ENCODE data around the gene MATN3. TPM values are rescaled to one million over a fixed set of nuclear protein-coding genes. Genes with fewer than 3 reads are reported as not detected.

The MATN3 gene
- total and polyA plus RNA-seq, 2 experiments from 2014 or later, result 2.3 to 6.8 TPM

- Histone ChIP-seq H3K9me2 (replicated peaks; ENCODE audit: insufficient read depth) (no peaks in the 10 kb centered on the region), H3K4me3 (no peak overlapping the region), H4K20me1 (ENCODE audit: insufficient read depth, poor library complexity, severe bottlenecking) (no peaks in the 10 kb centered on the region), H3K4me2 (no peak overlapping the region), H3K27ac (no peak overlapping the region), H3K4me1 (ENCODE audit: insufficient read depth) (no peaks in the 10 kb centered on the region), H3K9me3 (ENCODE audit: low read depth) (no peaks in the 10 kb centered on the region), H2AFZ (no peak overlapping the region), H3K27me3 (no peaks in the 10 kb centered on the region), H3K79me2 (peaks cover under 1% of the 10 kb centered on the region), H3K36me3 (replicated peaks; ENCODE audit: insufficient read depth, low read depth) (no peaks in the 10 kb centered on the region)
- no peak for DNase-seq (ENCODE audit: low spot score)
- no peak for TF ChIP-seq EZH2 (IDR thresholded peaks at IDR 0.05; ENCODE audit: borderline replicate concordance)
- no peak for TF ChIP-seq EZH2phosphoT487 (IDR thresholded peaks at IDR 0.05; ENCODE audit: low read depth, severe bottlenecking, unreplicated experiment)
- no peak for TF ChIP-seq CTCF (IDR thresholded peaks at IDR 0.05; ENCODE audit: poor library complexity)
These were observed 18.7 kb downstream of the MATN3 start for GRCh38 chr2:19993731-19994130.

GRCh38 chr2:19991895-19992294 lies 20.6 kb downstream of the MATN3 start:
- no peaks in the 10 kb centered on the region for H3K27me3 ChIP-seq
- no peaks in the 10 kb centered on the region for H3K4me1 ChIP-seq (ENCODE audit: insufficient read depth)
- H3K9me2 ChIP-seq (replicated peaks; ENCODE audit: insufficient read depth), result no peaks in the 10 kb centered on the region
- H3K4me2 ChIP-seq, result no peak overlapping the region
- H4K20me1 ChIP-seq (ENCODE audit: insufficient read depth, poor library complexity, severe bottlenecking), result no peaks in the 10 kb centered on the region
- H3K36me3 ChIP-seq (replicated peaks; ENCODE audit: insufficient read depth, low read depth), result no peaks in the 10 kb centered on the region
- WGBS (ENCODE audit: low lambda C conversion rate, missing lambda C conversion rate), result 81% methylated on average over 1 of the region's 1 CpG
- H3K9me3 ChIP-seq (ENCODE audit: low read depth), result no peaks in the 10 kb centered on the region
- peaks cover 10% of the 10 kb centered on the region for H3K79me2 ChIP-seq
- H3K4me3 ChIP-seq, result no peak overlapping the region
- no peak for DNase-seq (ENCODE audit: low spot score)
- H2AFZ ChIP-seq, result no peak overlapping the region
- no peak overlapping the region for H3K27ac ChIP-seq
- TF ChIP-seq EZH2 (IDR thresholded peaks at IDR 0.05; ENCODE audit: borderline replicate concordance) (no peak), CTCF (IDR thresholded peaks at IDR 0.05; ENCODE audit: poor library complexity) (no peak), EZH2phosphoT487 (IDR thresholded peaks at IDR 0.05; ENCODE audit: low read depth, severe bottlenecking, unreplicated experiment) (no peak)

- no peak for TF ChIP-seq CTCF (IDR thresholded peaks at IDR 0.05; ENCODE audit: poor library complexity)
- TF ChIP-seq EZH2phosphoT487 (IDR thresholded peaks at IDR 0.05; ENCODE audit: low read depth, severe bottlenecking, unreplicated experiment), result no peak
- TF ChIP-seq EZH2 (IDR thresholded peaks at IDR 0.05; ENCODE audit: borderline replicate concordance), result no peak
- no peaks in the 10 kb centered on the region for H3K9me2 ChIP-seq (replicated peaks; ENCODE audit: insufficient read depth)
- peak overlapping the region; percentile 98 for H2AFZ ChIP-seq
- WGBS (ENCODE audit: low lambda C conversion rate, missing lambda C conversion rate), result 16% methylated on average over 10 of the region's 10 CpGs
- H3K4me2 ChIP-seq, result peak overlapping the region; percentile 87
- no peak for DNase-seq (ENCODE audit: low spot score)
- peaks cover 10% of the 10 kb centered on the region for H3K79me2 ChIP-seq
- H3K36me3 ChIP-seq (replicated peaks; ENCODE audit: insufficient read depth, low read depth), result no peaks in the 10 kb centered on the region
- H3K27me3 ChIP-seq, result no peaks in the 10 kb centered on the region
- H3K9me3 ChIP-seq (ENCODE audit: low read depth), result no peaks in the 10 kb centered on the region
- H3K4me3 ChIP-seq, result peak overlapping the region; percentile 67
- no peaks in the 10 kb centered on the region for H3K4me1 ChIP-seq (ENCODE audit: insufficient read depth)
- peak overlapping the region; percentile 45 for H3K27ac ChIP-seq
- no peaks in the 10 kb centered on the region for H4K20me1 ChIP-seq (ENCODE audit: insufficient read depth, poor library complexity, severe bottlenecking)
These were observed 22.1 kb downstream of the MATN3 start for GRCh38 chr2:19990416-19990728.

Measured in hepatocyte (in vitro differentiated cells).